H1 (cell line): ENCODE measurements around the gene COL8A2.

Experiments used
- ATF2 ChIP-seq: IDR thresholded peaks from 2 replicates; pipeline ENCODE4 v1.6.1; 2012; ENCODE audit warnings: low read length, inconsistent platforms
- ATF3 ChIP-seq: IDR thresholded peaks from 2 replicates; pipeline ENCODE4 v1.6.1; 2011; ENCODE audit warnings: low read depth, mild to moderate bottlenecking, low read length; ENCODE audit not compliant: insufficient read depth
- CEBPB ChIP-seq: IDR thresholded peaks from 2 replicates; pipeline ENCODE4 v1.6.1; 2012; ENCODE audit warnings: low read depth, low read length
- CTCF ChIP-seq, 3 experiments: IDR thresholded peaks; 1 replicate in 2 of 3; 2 replicates in 1 of 3; pipeline versions ENCODE4 v1.5.1 to v1.6.1; 2011; ENCODE audit warnings: low read length in 3 of 3, mild to moderate bottlenecking in 3 of 3, inconsistent platforms in 2 of 3, low read depth in 1 of 3, moderate library complexity in 1 of 3; ENCODE audit not compliant: insufficient read depth in 1 of 3; ENCODE audit errors: control extremely low read depth in 1 of 3
- E2F6 ChIP-seq: IDR thresholded peaks from 2 replicates; pipeline ENCODE4 v1.6.1; 2012; ENCODE audit warnings: inconsistent platforms
- JUND ChIP-seq: IDR thresholded peaks from 2 replicates; pipeline ENCODE4 v1.6.1; 2011; ENCODE audit warnings: mild to moderate bottlenecking, improper control_type of control experiment, low read length
- MAX ChIP-seq: IDR thresholded peaks from 2 replicates; pipeline ENCODE4 v1.6.1; 2012; ENCODE audit warnings: inconsistent platforms
- POLR2A ChIP-seq, 2 experiments: IDR thresholded peaks; 1 replicate in 1 of 2; 2 replicates in 1 of 2; pipeline ENCODE4 v1.6.1; 2011; ENCODE audit warnings: low read depth in 2 of 2, low read length in 2 of 2, mild to moderate bottlenecking in 2 of 2; ENCODE audit errors: control extremely low read depth in 1 of 2
- SUZ12 ChIP-seq: fragments of 200-600 bp; sonication (generic); IDR thresholded peaks from 2 replicates; pipeline ENCODE4 v1.6.1; 2012; ENCODE audit warnings: mild to moderate bottlenecking, inconsistent platforms, low read length, moderate library complexity, mixed read lengths
- TBP ChIP-seq: IDR thresholded peaks from 2 replicates; pipeline ENCODE4 v1.6.1; 2011; ENCODE audit warnings: low read depth, low read length, improper control_type of control experiment
- USF2 ChIP-seq: IDR thresholded peaks from 2 replicates; pipeline ENCODE4 v1.6.1; 2011; ENCODE audit warnings: low read length, improper control_type of control experiment

- TF ChIP-seq E2F6 = no peak
- no peak for TF ChIP-seq CTCF (IDR thresholded peaks at IDR 0.05; ENCODE audit: control extremely low read depth in 1 of 3, insufficient read depth in 1 of 3, low read depth in 1 of 3, low read length in 3 of 3)
- no peak for TF ChIP-seq MAX
- no peak for TF ChIP-seq POLR2A (IDR thresholded peaks at IDR 0.05; ENCODE audit: control extremely low read depth in 1 of 2, low read depth in 2 of 2, low read length in 2 of 2)
- TF ChIP-seq ATF2 = no peak
- no peak for TF ChIP-seq USF2
- TF ChIP-seq TBP = no peak
- TF ChIP-seq JUND = no peak
- no peak for TF ChIP-seq CEBPB
- TF ChIP-seq SUZ12 = no peak
- TF ChIP-seq ATF3 = no peak
Observed at GRCh38 chr1:36166136-36166535, 41.1 kb upstream of the COL8A2 start.
